GM18526 (cell line): Measurements from ENCODE around the gene HASPIN.

Experiments used
- POLR2A ChIP-seq: IDR thresholded peaks from 3 replicates; pipeline ENCODE4 v1.6.1; 2011; ENCODE audit not compliant: insufficient read length; ENCODE audit errors: extremely low read depth

Gene HASPIN

GRCh38 chr17:3722716-3723115 lies 987 bp upstream of the HASPIN start:
- TF ChIP-seq POLR2A: no peak

DNA sequence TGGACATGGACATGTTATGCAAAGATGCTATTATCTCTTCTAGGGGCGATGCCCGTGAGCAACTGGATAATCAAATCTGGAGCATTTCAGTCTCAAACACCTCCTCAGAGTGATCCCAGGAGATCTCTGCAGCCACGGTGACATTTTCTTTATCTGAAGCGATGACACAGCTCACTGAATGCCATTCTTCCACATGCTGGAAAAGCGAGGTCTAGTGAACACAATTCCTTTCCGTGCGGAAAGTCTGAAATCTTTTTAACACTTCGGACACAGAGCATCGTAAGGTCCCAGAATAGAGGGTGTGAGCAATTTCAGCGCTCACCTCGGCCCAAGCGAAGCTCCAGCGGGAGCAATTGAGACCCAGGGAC lies 531 bp upstream of the HASPIN start:
- TF ChIP-seq POLR2A: no peak

DNA sequence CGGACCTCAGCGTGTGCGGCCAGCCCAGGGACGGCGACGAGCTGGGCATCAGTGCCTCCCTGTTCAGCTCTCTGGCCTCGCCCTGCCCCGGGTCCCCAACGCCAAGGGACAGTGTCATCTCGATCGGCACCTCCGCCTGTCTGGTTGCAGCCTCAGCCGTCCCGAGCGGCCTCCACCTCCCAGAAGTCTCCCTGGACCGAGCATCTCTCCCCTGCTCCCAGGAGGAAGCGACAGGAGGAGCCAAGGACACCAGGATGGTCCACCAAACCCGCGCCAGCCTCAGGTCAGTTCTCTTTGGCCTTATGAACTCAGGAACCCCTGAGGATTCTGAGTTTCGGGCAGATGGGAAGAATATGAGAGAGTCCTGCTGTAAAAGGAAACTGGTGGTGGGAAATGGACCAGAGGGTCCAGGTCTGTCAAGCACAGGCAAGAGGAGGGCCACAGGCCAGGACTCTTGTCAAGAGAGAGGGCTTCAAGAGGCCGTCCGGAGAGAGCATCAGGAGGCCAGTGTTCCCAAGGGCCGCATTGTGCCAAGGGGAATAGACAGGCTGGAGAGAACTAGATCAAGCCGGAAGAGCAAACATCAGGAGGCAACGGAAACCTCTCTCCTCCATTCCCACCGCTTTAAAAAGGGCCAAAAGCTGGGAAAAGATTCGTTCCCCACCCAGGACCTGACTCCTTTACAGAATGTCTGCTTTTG lies 825 bp downstream of the HASPIN start:
- TF ChIP-seq POLR2A: no peak

DNA sequence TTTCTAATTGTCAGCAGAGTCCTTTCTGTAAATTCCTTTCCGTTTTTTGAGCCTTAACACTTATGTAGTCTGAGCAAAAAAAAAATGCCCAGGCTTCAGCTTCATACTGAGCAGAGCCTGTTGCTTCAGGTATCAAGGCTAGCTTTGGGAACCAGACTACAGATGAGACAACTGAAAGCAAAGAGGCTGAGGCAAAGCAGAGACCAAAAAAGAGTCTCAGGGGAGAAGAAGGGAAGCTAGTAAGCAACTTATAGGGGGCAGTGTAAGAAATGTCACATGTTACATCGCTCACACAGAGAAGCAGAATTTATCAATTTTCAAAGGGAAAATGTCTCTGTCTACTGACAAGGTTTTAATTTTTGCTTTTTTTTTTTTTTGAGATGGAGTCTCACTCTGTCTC lies 3.3 kb downstream of the HASPIN start:
- TF ChIP-seq POLR2A: no peak

DNA sequence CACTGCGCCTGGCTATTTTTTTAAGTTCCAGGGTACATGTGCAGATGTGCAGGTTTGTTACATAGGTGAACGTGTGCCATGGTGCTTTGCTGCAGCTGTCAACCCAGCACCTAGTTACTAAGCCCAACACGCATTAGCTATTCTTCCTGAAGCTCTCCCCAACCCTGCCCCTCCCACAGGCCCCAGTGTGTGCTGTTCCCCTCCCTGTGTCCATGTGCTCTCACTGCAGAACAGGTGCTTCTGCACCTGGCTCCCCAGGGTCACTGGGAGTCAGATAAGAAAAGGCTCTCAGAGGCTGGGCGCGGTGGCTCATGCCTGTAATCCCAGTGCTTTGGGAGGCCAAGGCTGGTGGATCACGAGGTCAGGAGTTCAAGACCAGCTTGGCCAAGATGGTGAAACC lies 6.2 kb downstream of the HASPIN start:
- TF ChIP-seq POLR2A: no peak

- TF ChIP-seq POLR2A: no peak
These were observed 7.3 kb downstream of the HASPIN start for GRCh38 chr17:3730881-3731429.

- no peak for TF ChIP-seq POLR2A
These were observed 8.5 kb downstream of the HASPIN start for GRCh38 chr17:3732210-3732621.

GRCh38 chr17:3735515-3735914 lies 11.8 kb downstream of the HASPIN start:
- no peak for TF ChIP-seq POLR2A

- no peak for TF ChIP-seq POLR2A
These were observed 15.0 kb downstream of the HASPIN start for GRCh38 chr17:3738562-3739295.

DNA sequence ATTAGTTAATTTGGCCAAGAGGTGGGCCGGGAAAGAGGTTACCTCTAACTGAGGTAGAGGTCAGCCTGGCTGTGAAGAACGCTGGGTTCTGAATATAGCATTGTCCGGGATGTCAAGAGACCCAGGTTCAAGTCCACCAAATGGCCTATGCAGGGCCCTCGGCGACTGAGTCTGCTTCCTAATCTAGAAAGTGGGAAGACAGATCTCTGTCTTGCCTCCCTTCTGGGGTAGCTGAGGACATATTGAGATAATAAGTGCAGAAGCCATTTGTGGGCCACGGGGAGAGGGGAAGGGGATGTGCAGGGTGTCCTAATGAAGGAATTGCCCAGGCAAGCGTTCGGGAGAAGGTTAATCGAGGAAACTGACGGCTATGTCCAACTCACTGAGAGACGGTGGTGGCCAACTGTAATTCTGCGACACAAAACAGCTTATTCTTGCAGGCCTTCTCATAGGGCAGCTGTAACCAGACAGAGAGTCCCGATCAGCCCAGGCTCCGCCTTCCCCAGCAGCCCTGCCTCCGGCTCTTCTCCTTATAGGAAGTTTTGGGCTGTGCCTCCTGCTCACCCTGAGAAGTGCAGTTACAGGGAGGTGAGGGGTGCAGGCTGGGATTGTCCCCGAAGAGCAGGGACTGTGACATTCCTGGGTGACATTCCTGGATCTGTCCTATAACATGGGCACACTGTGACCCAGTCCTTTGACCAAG lies 15.9 kb downstream of the HASPIN start:
- TF ChIP-seq POLR2A: no peak

- TF ChIP-seq POLR2A: no peak
These were observed 16.9 kb downstream of the HASPIN start for GRCh38 chr17:3740611-3741073.

DNA sequence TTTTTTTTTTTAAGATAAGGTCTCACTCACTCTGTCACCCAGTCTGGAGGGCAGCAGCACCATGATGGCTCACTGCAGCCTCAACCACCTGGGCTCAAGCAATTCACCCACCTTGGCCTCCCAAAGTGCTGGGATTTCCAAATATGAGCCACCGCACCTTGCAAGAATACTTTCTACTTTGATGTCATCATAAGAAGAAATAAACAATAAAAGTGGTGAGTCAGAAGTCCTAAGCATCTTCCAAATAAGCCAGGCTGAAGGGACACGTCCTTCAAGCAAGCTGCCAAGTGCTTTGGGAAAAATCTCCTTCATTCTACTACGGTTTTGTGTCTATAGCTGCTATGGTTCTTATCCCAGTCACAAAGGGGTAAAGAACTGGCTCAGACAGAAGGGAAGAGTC lies 20.3 kb downstream of the HASPIN start:
- TF ChIP-seq POLR2A: no peak

DNA sequence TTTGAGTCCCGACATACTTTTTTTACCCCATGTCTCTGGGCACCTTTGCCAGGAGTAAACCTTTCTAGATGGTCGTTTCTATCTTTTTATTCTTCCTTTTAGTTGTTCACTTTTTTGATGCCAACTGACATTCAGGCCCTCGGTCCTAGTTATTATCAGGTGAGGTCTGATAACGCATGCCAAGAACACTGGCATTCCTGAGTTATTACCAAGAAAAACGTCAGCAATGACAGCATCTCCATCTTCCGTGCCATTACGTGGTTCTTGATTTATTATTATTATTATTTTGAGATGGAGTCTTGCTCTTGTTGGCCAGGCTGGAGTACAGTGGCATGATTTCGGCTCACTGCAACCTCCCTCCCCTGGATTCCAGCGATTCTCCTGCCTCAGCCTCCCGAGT lies 21.4 kb downstream of the HASPIN start:
- no peak for TF ChIP-seq POLR2A

DNA sequence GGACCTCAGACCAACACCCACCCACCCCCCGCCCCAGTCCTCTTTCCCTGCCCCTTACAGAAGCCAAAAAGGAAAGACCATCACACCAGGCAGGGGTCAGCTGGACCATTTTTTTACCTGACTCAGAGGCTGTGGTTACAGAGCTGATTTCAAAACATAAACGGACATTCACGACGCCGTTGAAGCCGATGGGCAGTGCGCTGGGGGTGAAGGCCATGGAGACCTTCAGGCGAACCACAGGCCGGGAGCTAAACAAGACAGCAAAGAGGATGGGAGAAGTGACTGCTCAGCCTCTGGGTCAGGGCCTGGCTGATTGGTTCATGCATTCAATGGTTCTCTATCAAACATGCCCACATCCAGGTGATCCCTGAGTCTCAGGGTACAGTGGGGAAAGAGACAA lies 24.1 kb downstream of the HASPIN start:
- no peak for TF ChIP-seq POLR2A

DNA sequence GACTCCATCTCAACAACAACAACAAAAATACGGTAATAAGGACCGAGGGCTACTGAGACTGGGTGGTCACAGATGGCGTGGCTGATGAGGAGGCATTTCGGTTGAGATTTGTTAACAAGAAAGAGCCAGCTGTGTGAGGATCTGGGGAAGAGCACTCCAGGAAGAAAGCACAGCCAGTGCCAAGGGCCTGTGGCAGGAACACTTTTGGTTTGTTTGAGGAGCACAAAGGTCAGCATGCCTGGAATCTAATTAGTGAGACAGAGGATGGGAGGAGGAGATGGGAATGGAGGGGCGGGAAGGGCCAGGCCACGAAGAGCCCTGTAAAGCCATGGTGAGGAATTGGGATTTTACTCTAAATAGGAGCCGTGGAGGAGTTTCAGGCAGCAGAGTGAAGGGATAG lies 24.9 kb downstream of the HASPIN start:
- no peak for TF ChIP-seq POLR2A

DNA sequence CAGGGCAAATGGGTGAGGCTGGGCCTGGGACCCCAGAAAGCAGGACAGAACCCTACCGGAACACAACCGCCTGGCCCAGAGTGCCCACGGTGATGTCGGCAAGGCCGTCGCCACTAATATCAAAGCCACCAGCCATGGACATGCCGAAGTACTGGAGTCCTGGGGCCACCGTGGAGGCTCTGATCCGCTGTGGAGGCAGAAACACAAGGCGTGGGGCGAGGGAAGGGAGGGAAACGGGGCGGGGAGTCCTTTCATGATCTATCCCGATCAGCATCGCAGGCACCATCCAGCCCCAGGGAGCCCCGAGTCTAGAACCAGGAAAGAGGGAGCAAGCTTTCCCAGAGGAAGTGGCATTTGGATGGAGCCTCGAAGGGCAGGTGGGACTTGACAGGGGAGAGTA lies 26.6 kb downstream of the HASPIN start:
- no peak for TF ChIP-seq POLR2A

GRCh38 chr17:3750926-3751325 lies 27.2 kb downstream of the HASPIN start:
- TF ChIP-seq POLR2A: no peak

DNA sequence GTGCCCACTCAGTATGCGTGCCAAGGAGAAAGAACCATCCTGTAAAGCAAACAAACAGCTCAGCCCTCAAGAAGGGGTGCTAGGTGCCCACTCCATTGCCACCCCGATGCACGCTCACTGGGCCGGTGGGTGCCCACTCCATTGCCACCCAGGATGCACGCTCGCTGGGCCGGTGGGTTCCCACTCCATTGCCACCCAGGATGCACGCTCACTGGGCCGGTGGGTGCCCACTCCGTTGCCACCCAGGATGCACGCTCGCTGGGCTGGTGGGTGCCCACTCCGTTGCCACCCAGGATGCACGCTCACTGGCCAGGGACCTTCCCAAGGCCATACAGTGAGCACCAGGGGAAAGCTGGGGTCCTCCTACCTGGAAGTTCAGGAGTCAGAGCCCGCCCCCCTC lies 28.1 kb downstream of the HASPIN start:
- no peak for TF ChIP-seq POLR2A
